Erythroblast (primary cell): ENCODE measurements around the gene NEDD4.

Experiments
- GATA1 ChIP-seq: IDR thresholded peaks from 2 replicates; pipeline ENCODE4 v1.6.1; 2011; ENCODE audit warnings: low read depth, mild to moderate bottlenecking, control low read depth, low read length, moderate library complexity
- POLR2A ChIP-seq: IDR thresholded peaks from 2 replicates; pipeline ENCODE4 v1.6.1; 2011; ENCODE audit warnings: mild to moderate bottlenecking, low read length

- TF ChIP-seq POLR2A, result no peak
- no peak for TF ChIP-seq GATA1
Measured at GRCh38 chr15:55789066-55789660, 204.2 kb downstream of the NEDD4 start.
